NT2/D1 (cell line): ENCODE measurements around the gene ADARB2.

Experiments
- SUZ12 ChIP-seq: IDR thresholded peaks from 2 replicates; pipeline ENCODE4 v1.6.1; 2011; ENCODE audit not compliant: insufficient read length, insufficient read depth; ENCODE audit errors: extremely low read depth
- YY1 ChIP-seq: IDR thresholded peaks from 2 replicates; pipeline ENCODE4 v1.6.1; 2011; ENCODE audit not compliant: insufficient read length, insufficient read depth
- ZNF274 ChIP-seq: IDR thresholded peaks from 2 replicates; pipeline ENCODE4 v1.6.1; 2011; ENCODE audit warnings: mild to moderate bottlenecking, low read depth, low read length

DNA sequence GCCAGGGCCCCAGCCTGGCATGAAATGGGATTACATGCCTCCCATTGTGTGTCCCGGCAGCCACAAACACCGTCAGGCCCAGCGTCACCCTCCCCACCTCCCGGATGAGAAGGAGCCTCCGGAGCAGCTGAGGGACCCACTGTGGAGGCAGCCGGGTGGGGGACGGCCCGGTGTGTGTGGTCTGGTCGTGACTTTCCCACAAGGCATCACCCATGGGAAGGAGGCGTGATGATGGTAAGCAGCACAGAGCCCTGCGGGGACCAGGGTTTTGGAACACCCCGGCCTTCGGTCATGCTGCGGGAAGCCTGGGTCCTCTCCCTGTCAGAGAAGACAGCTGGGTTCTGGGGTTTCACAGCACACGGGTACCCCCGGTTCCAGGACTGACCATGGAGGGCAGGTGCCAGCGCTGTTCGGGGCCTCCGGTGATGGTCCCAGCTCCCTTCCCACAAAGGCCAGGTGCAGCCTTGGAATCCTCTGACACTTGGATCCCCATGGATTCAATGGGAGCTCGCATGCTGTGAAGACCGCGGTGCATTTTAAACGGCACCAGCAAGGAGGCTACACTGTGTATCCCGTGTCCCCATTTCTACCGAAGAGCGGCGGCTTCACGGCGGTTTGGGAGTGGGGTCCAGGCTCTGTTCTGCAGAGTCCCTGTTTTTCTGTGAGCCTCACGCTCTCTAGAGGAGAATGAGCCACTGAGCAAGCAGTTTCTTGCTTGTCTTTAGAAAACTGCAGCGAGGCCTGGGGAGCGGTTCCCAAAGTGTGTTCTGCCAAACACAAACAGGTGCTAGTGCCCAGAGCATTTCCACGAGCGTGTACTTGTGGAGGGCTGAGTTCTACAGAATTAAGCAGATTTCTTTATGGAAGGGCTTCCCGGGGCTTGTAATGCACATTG, 336.0 kb downstream of the ADARB2 start:
- TF ChIP-seq ZNF274 (no peak), YY1 (no peak), SUZ12 (no peak)
